HG02884 (cell line): ENCODE measurements around the gene SETDB2.

Experiments used
- ATAC-seq: cut with Tn5 transposase; IDR thresholded peaks from one replicate; pipeline ENCODE4 v1.9.1; 2021; ENCODE audit warnings: mild to moderate bottlenecking, moderate library complexity; ENCODE audit not compliant: unreplicated experiment

SETDB2 gene

DNA sequence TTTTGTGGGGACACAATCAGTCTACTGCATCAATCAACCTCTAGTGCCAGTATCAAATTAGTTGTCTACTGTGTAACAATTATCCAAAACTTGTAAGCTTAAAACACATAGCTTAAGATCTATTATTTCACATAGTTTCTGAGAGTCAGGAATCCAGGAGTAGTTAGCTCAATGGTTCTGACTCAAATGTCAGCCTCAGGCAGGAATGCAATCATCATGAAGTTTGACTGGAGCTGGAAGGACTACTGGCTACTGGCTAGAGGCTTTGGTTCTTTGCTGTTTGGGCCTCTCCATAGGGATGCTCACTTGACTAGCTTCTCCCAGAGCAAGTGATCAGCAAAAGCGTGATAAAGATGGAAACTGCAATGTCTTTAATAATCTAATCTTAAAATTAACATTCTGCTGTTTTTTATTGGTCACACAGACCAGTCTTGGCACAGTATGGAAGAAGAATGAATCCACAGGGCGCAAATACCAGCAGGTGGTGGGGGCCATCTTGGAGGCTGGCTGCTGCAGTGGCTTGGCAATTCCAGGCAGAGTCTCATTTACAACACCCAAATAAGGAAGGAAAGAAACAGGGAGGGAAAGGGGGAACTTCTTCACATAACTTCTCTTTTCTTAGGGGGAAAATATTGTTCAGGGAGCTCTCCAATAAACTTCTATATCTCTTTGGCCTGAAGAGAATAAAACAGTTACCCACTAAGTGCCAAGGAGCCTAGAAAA lies 15.9 kb upstream of the SETDB2 start:
- ATAC-seq: no peak

- ATAC-seq: no peak
Measured at GRCh38 chr13:49429121-49429520, 15.0 kb upstream of the SETDB2 start.

DNA sequence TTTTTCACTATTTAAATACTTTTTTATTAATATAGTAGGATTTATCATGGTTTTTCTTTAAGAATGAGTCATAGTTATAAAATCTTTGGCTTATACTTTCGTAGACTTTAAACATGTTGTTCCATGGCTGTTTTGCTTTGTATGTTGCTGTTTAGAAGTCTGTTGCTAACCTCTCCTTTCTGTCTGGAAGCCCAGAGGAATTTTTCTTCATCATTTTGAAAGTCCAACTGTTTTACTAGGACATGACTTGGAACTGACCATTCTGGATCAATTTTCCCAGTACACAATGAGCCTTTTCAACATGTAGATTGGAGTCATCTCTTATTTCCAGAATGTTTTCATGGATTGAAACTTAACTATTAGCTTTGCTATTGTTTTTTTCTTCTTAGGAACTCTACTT lies 8.1 kb upstream of the SETDB2 start:
- no peak for ATAC-seq

GRCh38 chr13:49436890-49437289 lies 7.2 kb upstream of the SETDB2 start:
- ATAC-seq: no peak

- ATAC-seq: no peak
Measured at GRCh38 chr13:49437705-49438104, 6.4 kb upstream of the SETDB2 start.

- no peak for ATAC-seq
Measured at GRCh38 chr13:49439609-49440008, 4.5 kb upstream of the SETDB2 start.

GRCh38 chr13:49441312-49441711 lies 2.8 kb upstream of the SETDB2 start:
- ATAC-seq: no peak

DNA sequence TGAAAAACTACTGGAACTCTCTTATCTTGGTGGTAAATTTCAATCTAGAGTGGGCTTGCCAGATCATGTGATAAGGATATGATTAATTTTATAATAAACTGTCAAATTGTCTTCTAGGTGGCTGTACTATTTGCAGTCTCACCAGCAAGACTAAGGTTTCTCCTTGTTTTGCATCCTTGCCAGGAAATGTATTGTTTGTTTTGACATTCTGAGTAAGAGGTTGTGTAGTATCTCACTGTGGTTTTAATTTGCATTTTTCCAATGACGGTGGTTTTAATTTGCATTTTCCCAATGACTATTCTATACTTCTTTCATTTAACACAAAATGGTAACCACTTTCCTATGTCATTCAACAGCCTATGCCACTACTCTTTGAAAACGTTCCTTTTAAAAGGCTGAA lies 2.2 kb upstream of the SETDB2 start:
- ATAC-seq: no peak

GRCh38 chr13:49443357-49443703 lies 744 bp upstream of the SETDB2 start:
- no peak for ATAC-seq

- no peak for ATAC-seq
Measured at GRCh38 chr13:49444524-49445395, 686 bp downstream of the SETDB2 start.

DNA sequence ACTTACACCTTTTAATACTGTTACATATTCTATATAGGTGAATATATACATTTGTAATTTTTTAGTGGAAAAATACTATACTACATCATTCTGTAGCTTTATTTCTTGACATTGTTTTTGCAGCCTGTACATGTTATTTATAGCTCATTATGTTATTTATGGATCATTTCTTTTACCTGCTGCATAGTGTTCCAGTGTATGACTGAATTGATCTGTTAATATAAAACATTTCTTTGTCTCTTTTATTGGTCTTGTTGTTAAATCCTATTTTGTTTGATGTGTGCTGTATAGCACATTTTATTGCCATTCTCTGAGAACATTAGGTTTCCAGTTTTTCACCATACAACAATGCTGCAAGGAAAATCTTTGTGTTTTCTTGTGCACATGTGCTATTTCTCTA lies 2.4 kb downstream of the SETDB2 start:
- no peak for ATAC-seq

DNA sequence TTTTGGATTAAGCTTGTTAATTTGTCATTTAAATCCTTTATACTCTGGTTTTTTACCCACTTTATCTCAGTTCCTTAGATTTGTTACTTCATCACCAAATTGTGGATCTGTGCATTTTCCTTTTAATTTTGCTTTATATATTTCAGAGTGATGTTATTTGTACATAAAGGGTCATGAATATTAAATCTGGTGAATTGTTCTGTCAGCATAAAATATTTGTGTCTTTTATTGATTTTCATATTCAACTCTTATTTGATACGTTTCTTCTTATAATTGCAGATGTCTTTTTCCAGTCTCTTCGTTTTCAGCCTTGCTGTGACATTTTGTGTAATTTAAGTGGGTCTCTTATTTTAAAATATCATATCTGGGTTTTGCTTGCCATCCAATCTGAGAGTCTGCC lies 4.7 kb downstream of the SETDB2 start:
- ATAC-seq: no peak

GRCh38 chr13:49450105-49450819 lies 6.2 kb downstream of the SETDB2 start:
- ATAC-seq: no peak

DNA sequence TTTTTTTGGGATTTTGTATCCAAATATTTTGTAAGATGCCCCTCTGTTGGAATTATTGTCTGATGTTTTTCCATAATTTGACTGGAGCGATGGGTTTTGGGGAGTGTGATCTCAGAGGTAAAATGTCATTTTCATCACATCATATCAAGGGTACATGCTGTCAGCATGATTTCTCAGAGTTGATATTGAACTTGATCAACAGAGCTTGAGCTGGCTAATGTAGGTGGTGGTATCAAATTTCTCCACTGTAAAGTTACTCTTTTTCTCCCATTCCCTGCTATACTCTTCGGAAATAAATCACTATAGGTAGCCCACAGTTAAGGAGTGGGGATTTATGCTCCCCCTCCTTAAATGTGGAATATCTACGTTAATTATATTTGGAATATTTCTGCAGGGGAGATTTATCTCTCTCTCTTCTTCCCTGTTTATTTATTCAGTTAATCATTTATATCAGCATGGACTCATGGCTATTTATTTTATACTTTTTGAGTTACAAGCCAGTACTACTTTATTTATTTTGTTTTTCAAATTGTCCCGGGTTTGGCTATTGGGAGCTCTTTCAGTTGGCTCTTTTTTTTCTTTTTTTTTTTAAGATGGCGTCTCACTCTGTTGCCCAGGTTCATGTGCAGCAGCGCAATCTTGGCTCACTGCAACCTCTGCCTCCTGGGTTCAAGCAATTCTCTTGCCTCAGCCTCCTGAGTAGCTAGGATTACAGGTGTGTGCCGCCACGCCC lies 8.8 kb downstream of the SETDB2 start:
- no peak for ATAC-seq

DNA sequence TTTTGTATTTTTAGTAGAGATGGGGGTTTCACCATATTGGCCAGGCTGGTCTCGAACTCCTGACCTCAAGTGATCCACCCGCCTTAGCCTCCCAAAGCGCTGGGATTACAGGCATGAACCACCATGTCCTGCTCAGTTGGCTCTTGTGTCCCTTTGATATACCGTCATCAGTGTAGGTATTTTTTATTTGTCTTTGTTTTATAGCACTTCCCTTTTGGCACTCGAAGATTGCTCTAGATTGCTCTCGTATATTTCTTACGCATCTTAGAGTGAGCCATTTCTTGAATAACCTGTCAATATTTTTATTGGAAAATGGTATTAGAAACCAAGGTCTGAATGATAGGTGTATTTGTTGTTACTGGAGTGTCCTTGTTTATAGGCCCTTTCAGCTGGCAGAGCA lies 9.4 kb downstream of the SETDB2 start:
- ATAC-seq: no peak

GRCh38 chr13:49454388-49455006 lies 10.4 kb downstream of the SETDB2 start:
- ATAC-seq: peak; percentile 92

DNA sequence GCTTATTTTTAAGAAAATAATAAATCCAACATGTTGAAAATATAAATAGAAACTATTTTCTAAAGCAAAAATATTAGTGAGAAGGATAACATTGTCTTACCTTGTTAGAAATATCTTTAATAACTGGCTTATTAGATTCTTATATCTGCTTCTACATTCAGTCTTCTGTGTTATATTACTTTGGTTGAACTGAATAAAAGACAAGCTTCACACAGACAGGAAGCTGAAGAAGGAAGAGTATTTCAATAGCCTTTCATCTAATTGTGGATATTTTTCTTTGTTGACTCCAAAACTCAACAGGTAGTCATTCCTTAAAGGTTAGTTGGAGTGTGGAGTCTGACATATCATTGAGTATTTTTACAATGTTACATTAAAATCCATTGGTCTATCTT lies 10.9 kb downstream of the SETDB2 start:
- no peak for ATAC-seq

- no peak for ATAC-seq
Measured at GRCh38 chr13:49456156-49456555, 12.1 kb downstream of the SETDB2 start.

GRCh38 chr13:49457221-49457620 lies 13.1 kb downstream of the SETDB2 start:
- no peak for ATAC-seq

- no peak for ATAC-seq
Measured at GRCh38 chr13:49459580-49459979, 15.5 kb downstream of the SETDB2 start.

DNA sequence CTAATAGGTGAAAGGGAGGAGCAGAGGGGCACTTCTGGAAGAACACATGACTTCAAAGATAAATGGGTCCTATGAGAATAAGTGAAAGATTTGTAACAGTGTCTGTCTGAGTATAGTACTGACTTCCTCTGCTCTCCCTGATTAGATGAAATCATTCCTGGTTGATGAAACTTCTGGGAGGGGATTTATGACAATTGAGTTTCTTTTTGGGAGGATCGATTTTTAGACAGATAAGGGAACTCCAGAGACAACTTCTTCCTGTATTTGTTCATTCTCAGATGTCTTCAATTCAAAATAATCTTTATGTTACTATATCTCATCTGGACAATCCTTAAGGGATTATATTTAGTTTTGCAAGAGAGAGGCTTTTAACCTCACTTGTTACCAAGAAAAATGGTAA lies 20.0 kb downstream of the SETDB2 start:
- ATAC-seq: no peak
